GM18502 (cell line): ENCODE measurements around the gene ERH.

ENCODE experiments used
- ATAC-seq: cut with Tn5 transposase; IDR thresholded peaks from one replicate; pipeline ENCODE4 v1.9.1; 2021; ENCODE audit warnings: mild to moderate bottlenecking; ENCODE audit not compliant: unreplicated experiment, poor library complexity

Gene ERH

GRCh38 chr14:69333791-69334337 lies 64.2 kb downstream of the ERH start:
- no peak for ATAC-seq

DNA sequence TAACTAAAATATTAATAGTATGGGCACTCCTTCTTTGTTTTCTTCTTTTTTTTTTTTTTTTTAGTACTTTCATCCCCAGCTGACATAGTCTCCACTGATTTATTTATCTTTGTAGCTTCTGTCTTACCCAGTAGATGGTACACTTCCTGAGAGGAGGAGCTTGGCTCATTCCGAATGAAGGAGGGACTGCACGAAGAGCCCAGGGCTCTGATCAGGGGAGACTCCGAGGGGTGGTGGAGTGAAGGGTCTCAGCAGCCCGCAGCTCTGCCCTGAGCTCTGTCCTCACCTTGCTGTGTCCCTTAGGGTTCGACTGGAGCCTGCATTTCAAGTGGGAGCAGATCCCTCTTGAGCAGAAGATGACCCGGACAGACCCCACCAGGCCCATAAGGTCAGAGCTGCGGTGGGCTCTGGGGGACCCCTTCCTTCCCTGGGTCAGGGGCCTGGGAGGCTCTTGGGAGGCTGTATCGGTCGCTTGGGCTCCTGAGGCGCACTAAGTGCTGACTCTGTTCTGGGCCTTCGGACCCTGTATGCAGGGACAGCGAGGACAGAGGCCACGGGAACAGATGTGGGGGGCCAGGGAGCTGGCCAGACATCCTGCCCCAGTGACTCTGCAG lies 65.2 kb downstream of the ERH start:
- ATAC-seq = no peak

- no peak for ATAC-seq
Measured at GRCh38 chr14:69331206-69331605, 66.9 kb downstream of the ERH start.
